Memory B cell (primary cell): Measurements from ENCODE around the gene RHBDF2.

Source experiments
- ATAC-seq: fragments of 150-1000 bp; cut with Tn5 transposase; 2 replicates; pipeline ENCODE4 v1.10.0; 2021; ENCODE audit warnings: low read depth, mild to moderate bottlenecking, moderate library complexity
- DNase-seq, 2 donors: peaks; one replicate each; pipeline ENCODE4 v3.0.0; 2022; ENCODE audit warnings: low spot score in 2 of 2
- H3K27ac Mint-ChIP-seq: one replicate; pipeline ENCODE4 v1.8.0; 2022; ENCODE audit warnings: mild to moderate bottlenecking, moderate library complexity, mixed read lengths
- H3K27me3 Mint-ChIP-seq: one replicate; pipeline ENCODE4 v1.8.0; 2022; ENCODE audit warnings: mixed read lengths
- H3K36me3 Mint-ChIP-seq: one replicate; pipeline ENCODE4 v1.8.0; 2022; ENCODE audit warnings: mild to moderate bottlenecking, mixed read lengths
- H3K4me1 Mint-ChIP-seq: one replicate; pipeline ENCODE4 v1.8.0; 2022; ENCODE audit warnings: mixed read lengths
- H3K4me3 Mint-ChIP-seq: one replicate; pipeline ENCODE4 v1.8.0; 2022; ENCODE audit warnings: mild to moderate bottlenecking, moderate library complexity, mixed read lengths
- H3K9me3 Mint-ChIP-seq: one replicate; pipeline ENCODE4 v1.8.0; 2022; ENCODE audit warnings: mixed read lengths

RHBDF2 gene

DNA sequence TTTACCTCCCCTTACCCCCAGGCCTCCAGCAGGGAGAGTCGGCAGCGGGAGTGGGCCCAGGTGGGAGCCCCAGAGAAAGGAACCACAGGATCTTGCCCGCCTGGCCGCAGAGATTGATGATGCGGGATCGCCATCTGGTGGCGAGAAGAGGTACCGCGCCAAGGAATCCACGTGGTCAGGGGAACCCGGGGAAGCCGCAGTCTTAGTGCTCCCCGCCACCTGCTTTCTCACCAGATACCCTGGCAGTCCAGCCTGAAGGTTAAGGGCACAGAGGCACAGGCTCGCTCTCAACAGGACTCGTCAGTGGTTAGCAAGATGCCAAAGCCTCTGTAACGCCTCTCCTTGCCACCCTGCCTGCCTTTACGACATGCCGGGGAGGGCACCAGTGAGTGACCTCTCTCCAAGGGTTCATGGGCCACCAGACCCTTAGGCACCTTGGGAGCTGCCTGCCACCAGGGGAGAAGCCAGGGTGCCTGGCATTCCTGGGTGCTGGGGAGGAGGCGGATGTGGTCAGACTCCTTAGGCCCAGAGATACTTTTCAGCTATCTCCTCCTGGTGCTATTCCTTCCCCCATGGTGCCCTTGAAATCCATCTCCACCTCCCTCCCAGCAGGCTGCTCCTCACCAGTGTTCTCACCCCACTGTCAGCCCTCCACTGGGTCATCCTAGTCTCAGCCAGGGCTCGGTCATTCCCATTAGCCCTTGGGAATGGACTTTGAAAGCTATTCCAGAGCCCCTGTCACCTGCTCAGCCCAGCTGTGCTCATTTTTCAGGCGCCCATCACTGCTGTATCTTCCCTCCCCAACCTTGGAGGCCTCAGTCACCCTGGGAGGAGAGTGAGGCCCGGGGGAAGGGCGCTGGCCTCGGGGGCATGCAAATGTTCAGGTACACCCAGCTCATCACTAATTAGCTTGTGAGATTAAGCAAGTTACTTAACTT, 5.5 kb upstream of the RHBDF2 start:
- Mint-ChIP-seq H3K9me3 (no peaks in the 10 kb centered on the region), H3K36me3 (no peaks in the 10 kb centered on the region), H3K27ac (no peak overlapping the region), H3K27me3 (peaks cover 2% of the 10 kb centered on the region), H3K4me1 (peaks cover 18% of the 10 kb centered on the region), H3K4me3 (no peak overlapping the region)
- ATAC-seq = peak; percentile 83
- DNase-seq = peak; percentile 95 to 99

DNA sequence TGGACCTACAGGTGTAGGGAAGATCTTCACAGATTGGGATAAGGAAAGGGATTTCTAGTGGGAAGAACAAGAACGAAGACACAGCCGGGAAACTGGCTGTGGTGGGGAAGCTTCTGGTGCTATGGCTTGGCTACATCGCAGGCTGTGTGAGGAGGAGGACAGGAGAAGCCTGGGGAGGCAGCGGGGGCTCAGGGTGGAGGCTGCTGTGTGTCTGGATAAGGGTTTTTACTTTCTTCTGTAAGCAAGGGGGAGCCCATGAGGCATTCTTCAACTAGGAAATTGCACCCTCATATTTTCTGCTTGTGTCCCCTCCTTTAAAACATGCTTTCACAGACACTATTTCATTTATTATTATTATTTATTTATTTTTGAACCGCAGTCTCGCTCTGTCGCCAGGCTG, 2.9 kb upstream of the RHBDF2 start:
- Mint-ChIP-seq H3K36me3 (peaks cover 7% of the 10 kb centered on the region), H3K9me3 (no peaks in the 10 kb centered on the region), H3K27me3 (peaks cover 2% of the 10 kb centered on the region), H3K4me3 (peak overlapping the region; percentile 3), H3K27ac (no peak overlapping the region), H3K4me1 (peaks cover 21% of the 10 kb centered on the region)
- DNase-seq = no peak
- ATAC-seq = peak; percentile 10

DNA sequence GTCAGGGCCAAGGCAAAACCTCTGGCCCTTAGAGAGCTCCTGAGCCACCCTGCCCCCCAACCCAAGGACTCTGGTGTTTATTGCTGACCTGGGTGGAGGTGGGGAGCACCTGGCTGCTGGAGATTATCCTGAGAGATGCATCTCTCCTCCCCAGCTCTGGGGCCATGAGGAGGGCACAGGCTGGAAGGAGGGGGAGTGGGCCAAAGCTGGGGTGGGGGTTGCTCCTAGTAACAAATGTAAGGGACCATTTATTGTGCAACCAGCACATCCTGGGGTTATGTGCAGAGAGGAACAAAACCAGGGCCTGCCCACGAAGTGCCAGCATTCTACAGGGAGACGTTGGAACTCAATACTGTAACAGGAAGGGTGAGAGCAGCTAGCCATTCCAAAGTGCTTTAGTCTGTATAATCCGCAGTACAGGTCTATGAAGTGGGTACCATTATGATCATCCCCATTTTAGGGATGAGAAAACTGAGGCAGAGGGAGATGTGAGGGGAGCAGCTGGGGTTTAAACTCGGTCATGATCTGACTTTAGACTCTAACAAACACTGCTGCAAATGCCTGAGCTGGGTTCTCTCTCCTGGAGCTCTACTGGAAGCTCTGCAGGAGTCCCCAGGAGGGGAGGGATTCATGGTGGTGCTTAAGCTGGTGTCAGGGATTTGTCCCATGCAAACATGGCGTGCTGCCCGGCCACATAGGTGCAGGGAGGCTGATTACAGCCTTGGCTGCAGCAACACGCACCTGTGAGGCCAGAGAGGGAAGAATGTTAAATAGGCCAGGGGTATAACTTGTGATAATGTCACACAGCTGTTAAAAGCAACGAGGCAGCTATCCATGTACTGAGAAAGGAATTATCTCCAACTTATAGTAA, 1.4 kb upstream of the RHBDF2 start:
- Mint-ChIP-seq H3K4me3 (peak overlapping the region; percentile 100), H3K36me3 (peaks cover 12% of the 10 kb centered on the region), H3K27ac (peak overlapping the region; percentile 90), H3K27me3 (no peaks in the 10 kb centered on the region), H3K9me3 (no peaks in the 10 kb centered on the region), H3K4me1 (peaks cover 34% of the 10 kb centered on the region)
- no peak for ATAC-seq
- DNase-seq = no peak

DNA sequence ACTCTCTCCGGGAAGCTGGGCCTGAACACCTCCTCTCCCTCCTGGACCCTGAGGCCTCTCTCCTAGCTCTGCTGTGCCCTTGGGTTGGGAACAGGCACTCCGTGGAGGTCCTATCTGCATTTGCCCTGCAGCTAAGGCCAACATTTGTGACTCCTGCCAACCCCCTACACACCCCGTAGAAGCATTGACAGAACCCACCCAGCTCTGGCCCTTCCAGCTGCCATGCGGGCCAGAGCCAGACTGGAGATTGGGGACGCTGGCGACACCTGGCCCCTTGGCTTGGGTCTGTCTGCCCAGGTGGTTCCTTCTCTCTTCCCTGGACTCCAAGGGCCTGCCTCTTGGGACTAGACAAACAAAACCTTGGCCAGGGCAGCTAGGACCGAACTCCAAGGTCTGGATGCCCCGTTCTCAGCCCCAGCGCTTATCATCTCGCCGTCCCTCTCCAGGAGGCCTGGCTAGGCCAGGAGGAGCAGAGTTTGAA, 644 bp upstream of the RHBDF2 start:
- peak overlapping the region; percentile 100 for H3K4me3 Mint-ChIP-seq
- H3K27ac Mint-ChIP-seq = peak overlapping the region; percentile 90
- DNase-seq (no peak), ATAC-seq (no peak)
- peaks cover 41% of the 10 kb centered on the region for H3K4me1 Mint-ChIP-seq
- no peaks in the 10 kb centered on the region for H3K9me3 Mint-ChIP-seq
- no peaks in the 10 kb centered on the region for H3K27me3 Mint-ChIP-seq
- peaks cover 12% of the 10 kb centered on the region for H3K36me3 Mint-ChIP-seq

DNA sequence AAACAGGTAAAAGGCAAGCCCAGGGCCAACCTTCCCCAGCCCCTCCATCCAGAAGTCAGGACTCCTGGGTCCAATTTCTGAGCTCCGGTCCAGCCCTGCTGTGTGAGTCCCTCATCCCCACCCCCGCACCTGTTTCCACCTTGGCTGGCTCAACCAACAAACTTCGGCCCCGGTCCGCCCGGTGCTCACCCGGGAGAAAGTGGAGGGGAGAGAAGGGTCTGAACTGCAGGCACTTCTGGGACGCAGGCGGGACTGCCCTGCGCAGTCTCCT, 541 bp downstream of the RHBDF2 start:
- ATAC-seq (peak; percentile 4), DNase-seq (no peak)
- Mint-ChIP-seq H3K9me3 (no peaks in the 10 kb centered on the region), H3K4me1 (peaks cover 43% of the 10 kb centered on the region), H3K27me3 (no peaks in the 10 kb centered on the region), H3K27ac (peak overlapping the region; percentile 87), H3K36me3 (peaks cover 12% of the 10 kb centered on the region), H3K4me3 (peak overlapping the region; percentile 100)

DNA sequence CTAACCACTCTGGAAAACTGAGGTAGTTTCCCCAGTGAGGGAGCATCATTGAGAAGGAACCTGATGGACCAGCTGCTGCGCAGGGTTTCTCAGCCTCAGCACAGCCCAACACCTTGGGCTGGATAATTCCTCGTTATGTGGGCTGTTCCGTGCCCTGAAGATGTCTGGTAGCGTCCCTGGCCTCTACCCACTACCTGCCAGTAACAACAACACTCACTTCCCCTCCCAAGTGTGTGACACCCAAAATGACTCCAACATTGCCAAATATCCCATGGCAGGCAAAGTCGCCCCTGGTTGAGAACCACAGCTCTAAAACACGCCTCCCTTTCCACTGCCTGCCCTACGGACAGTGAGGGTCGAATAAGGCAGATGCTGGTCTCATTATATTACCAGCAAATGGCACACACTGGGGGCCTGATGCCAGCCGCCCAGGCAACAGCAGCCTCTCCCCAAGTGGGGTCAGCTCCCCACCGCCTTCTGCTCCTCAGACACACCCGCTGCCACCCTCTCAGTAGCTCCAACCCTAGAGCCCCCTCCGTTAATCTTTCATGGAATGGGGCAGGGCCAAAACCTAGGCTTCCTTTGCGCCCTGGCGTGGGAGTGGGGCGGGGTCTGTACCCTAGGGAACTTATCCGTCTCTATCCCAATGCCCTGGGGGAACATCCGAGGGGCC, 1.0 kb downstream of the RHBDF2 start:
- H3K4me3 Mint-ChIP-seq = peak overlapping the region; percentile 100
- H3K27ac Mint-ChIP-seq = peak overlapping the region; percentile 87
- H3K27me3 Mint-ChIP-seq = no peaks in the 10 kb centered on the region
- H3K9me3 Mint-ChIP-seq = no peaks in the 10 kb centered on the region
- DNase-seq (no peak), ATAC-seq (no peak)
- H3K4me1 Mint-ChIP-seq = peaks cover 45% of the 10 kb centered on the region
- peaks cover 12% of the 10 kb centered on the region for H3K36me3 Mint-ChIP-seq

DNA sequence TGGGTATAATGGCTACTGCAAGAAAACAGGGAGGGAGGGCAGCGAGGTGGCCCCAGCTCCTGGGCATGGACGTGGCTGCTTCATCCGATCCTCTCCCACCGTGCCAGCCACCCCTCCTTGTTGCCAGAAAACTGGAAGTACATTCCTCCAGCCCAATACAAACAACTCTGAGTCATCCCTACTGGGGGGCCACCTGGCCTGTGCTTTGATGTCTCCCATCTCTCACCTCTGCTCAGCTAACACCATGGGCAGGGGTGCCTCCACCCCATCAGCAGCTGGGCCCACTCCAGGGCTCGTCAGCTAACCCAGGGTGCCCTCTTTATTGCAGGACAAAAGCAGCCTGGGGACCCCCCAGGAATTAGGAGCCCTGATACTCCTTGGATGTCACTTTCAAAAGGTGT, 2.0 kb downstream of the RHBDF2 start:
- DNase-seq = no peak
- H3K27me3 Mint-ChIP-seq = no peaks in the 10 kb centered on the region
- H3K4me3 Mint-ChIP-seq = peak overlapping the region; percentile 100
- ATAC-seq = no peak
- peak overlapping the region; percentile 87 for H3K27ac Mint-ChIP-seq
- H3K4me1 Mint-ChIP-seq = peaks cover 48% of the 10 kb centered on the region
- no peaks in the 10 kb centered on the region for H3K9me3 Mint-ChIP-seq
- peaks cover 12% of the 10 kb centered on the region for H3K36me3 Mint-ChIP-seq

DNA sequence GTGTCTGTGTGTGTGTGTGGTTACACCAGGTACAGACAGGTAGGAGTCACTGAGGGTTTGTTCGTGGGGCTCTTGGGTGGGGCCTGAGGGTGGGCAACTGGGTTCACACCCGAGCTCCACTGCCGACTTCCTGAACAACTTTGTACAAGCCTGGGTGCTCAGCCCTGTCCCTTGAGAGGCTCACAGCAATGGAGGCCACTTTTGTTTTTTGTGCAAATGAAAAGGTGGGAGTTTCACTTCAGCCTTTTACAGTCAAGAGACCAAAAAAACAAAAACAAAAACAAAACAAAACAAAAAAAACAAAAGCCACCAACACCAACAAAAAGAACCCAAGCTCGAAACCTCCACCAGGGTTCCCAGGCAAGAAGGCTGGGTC, 2.4 kb downstream of the RHBDF2 start:
- peak overlapping the region; percentile 100 for H3K4me3 Mint-ChIP-seq
- peaks cover 12% of the 10 kb centered on the region for H3K36me3 Mint-ChIP-seq
- DNase-seq (no peak), ATAC-seq (peak; percentile 40)
- peaks cover 46% of the 10 kb centered on the region for H3K4me1 Mint-ChIP-seq
- H3K9me3 Mint-ChIP-seq = no peaks in the 10 kb centered on the region
- no peaks in the 10 kb centered on the region for H3K27me3 Mint-ChIP-seq
- H3K27ac Mint-ChIP-seq = peak overlapping the region; percentile 87

DNA sequence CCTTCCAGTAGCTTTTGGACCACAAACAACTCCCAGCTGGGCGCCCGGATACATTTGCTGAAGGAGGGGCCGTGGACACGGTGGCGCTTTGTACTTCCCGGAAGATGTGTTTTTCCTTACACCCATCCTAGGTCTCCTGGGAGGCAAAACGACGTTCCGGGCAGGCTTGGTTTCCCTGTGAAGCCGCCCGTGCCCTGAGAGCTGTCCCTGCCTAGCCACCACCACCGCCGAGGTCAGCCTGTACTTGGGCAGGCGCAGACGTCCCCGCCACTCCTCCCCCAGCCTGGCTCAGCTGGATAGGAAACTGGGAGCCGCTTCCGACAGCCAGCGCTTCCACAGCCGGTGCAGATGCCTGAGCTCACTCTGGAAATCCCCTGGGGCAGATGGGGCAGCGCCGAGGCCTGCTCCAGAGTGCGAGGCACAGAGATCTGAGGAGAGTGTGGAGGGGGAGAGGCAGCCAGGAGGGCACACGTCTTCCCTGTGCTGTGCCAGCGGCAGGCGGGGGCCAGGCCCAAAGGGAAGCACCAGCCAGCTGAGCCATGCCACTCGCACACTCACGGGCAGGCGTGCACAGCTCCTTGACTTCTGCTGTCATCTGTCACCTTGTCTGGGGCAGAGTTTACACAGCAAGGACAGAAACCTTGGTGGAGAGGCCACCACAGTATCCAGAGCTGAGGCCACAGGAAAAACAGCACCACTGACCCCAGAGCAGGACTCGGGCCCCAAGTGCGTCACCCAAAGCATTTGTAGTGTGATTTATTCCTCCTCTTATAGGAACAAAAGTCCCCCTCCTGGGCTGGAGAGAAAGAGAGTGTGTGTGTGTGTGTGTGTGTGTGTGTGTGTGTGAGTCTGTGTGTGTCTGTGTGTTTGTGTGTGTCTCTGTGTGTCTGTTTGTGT, 3.0 kb downstream of the RHBDF2 start:
- no peak for DNase-seq
- peaks cover 12% of the 10 kb centered on the region for H3K36me3 Mint-ChIP-seq
- H3K4me3 Mint-ChIP-seq = peak overlapping the region; percentile 100
- peak; percentile 7 for ATAC-seq
- H3K9me3 Mint-ChIP-seq = no peaks in the 10 kb centered on the region
- H3K27ac Mint-ChIP-seq = peak overlapping the region; percentile 87
- H3K4me1 Mint-ChIP-seq = peaks cover 51% of the 10 kb centered on the region
- H3K27me3 Mint-ChIP-seq = no peaks in the 10 kb centered on the region

DNA sequence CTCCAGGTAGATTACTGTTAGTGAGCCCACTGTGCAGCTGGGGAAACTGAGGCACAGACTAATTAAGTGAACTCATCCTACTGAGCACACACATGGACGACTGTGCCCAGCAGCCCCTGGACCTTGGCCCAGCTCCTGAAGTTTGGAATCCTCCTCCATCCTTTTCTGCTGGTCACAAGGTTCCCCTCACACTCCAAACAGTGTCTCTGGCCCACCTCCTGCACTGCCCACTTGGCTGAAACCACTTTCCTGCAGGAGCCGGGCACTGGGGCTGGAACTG, 3.6 kb downstream of the RHBDF2 start:
- no peaks in the 10 kb centered on the region for H3K27me3 Mint-ChIP-seq
- peak overlapping the region; percentile 87 for H3K27ac Mint-ChIP-seq
- no peak for ATAC-seq
- H3K4me3 Mint-ChIP-seq = peak overlapping the region; percentile 100
- H3K4me1 Mint-ChIP-seq = peaks cover 54% of the 10 kb centered on the region
- no peak for DNase-seq
- H3K36me3 Mint-ChIP-seq = peaks cover 13% of the 10 kb centered on the region
- H3K9me3 Mint-ChIP-seq = no peaks in the 10 kb centered on the region

DNA sequence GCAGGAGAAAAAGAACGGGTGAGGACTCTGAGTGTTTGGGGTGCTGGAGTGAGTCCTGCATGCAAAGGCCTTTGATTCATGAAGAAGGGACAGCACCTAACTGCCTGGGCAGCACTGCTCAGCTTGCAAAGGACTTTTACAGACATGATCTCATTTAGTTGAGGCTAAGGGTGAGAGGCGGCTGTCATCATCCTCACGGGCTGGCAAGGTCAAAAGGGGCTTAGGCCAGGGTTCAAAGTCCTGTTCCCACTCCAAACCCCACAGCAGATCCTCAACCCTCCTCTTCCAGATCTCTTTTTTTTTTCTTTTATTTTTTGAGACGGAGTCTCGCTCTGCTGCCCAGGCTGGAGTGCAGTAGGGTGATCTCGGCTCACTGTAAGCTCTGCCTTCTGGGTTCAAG, 4.8 kb downstream of the RHBDF2 start:
- H3K36me3 Mint-ChIP-seq = peaks cover 13% of the 10 kb centered on the region
- peaks cover 54% of the 10 kb centered on the region for H3K4me1 Mint-ChIP-seq
- H3K9me3 Mint-ChIP-seq = no peaks in the 10 kb centered on the region
- ATAC-seq (no peak), DNase-seq (no peak)
- peak overlapping the region; percentile 100 for H3K4me3 Mint-ChIP-seq
- no peaks in the 10 kb centered on the region for H3K27me3 Mint-ChIP-seq
- H3K27ac Mint-ChIP-seq = peak overlapping the region; percentile 87

DNA sequence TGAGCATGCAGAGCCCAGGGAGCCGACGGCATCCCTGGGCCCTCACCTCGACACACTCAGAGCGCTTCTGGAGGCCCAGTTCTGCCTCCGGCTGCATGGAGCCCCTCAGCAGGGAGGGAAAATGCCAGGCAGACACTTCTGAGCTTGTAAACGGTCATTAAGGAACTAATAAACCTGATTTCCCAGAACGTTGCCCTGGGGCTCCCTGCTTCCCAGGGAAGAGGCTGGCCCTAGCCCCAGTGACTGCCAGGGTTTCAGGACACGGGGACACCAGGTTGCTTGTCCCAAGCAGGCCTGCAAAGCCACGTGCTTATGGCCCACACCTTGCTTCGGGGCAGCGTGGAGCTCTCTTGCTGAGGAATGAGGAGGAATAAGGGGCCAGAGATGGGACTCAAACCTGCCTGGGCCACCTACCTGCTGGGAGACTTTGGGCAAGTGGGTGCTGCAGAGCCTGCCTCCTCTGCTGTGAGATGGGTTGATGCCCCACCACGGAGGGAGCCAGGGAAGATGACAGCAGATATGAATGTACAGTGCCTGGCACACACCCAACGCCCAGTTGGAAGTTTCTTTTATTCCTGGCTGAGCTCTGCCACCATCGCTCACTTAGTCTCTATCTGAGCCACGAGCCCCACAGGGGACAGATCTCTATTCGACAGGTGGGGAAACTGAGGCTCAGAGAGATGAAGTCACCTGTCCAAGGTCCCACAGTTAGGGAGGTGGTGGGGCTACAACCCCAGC, 5.4 kb downstream of the RHBDF2 start:
- peaks cover 13% of the 10 kb centered on the region for H3K36me3 Mint-ChIP-seq
- no peak for ATAC-seq
- peak overlapping the region; percentile 87 for H3K27ac Mint-ChIP-seq
- H3K4me3 Mint-ChIP-seq = peak overlapping the region; percentile 100
- DNase-seq = no peak
- H3K4me1 Mint-ChIP-seq = peaks cover 60% of the 10 kb centered on the region
- H3K9me3 Mint-ChIP-seq = no peaks in the 10 kb centered on the region
- H3K27me3 Mint-ChIP-seq = no peaks in the 10 kb centered on the region
